ENCODE data around the gene ITGB5. TPM values are rescaled to one million over a fixed set of nuclear protein-coding genes. Genes with fewer than 3 reads are reported as not detected.
A peak's percentile ranks its signal among the peaks of the same experiment; 100 is the strongest.

The ITGB5 gene
- total RNA-seq, 4 donors from 2014 or later, result 114 to 217 (median 193) TPM

- Histone ChIP-seq H3K4me1 (no peaks in the 10 kb centered on the region), H3K27ac (no peak overlapping the region), H3K36me3 (no peaks in the 10 kb centered on the region), H3K9me3 (no peaks in the 10 kb centered on the region), H3K4me3 (no peak overlapping the region), H3K27me3 (no peaks in the 10 kb centered on the region)
- DNase-seq (ENCODE audit: low spot score in 2 of 2), result peak; percentile 50 to 85
- TF ChIP-seq EP300 (IDR thresholded peaks at IDR 0.05) (no peak), CTCF (IDR thresholded peaks at IDR 0.05) (peak; percentile 45 to 75 (median 50)), POLR2A (IDR thresholded peaks at IDR 0.05) (no peak)
- WGBS, 2 donors, result 20 to 26% methylated on average over 4 of the region's 4 CpGs
These were observed 41.4 kb upstream of the ITGB5 start for GRCh38 chr3:124928333-124929202.

GRCh38 chr3:124927574-124928045, 40.4 kb upstream of the ITGB5 start:
- no peak for DNase-seq (ENCODE audit: low spot score in 2 of 2)
- no peak for TF ChIP-seq EP300 (IDR thresholded peaks at IDR 0.05)
- TF ChIP-seq CTCF (IDR thresholded peaks at IDR 0.05), result no peak
- TF ChIP-seq POLR2A (IDR thresholded peaks at IDR 0.05), result no peak
- no peaks in the 10 kb centered on the region for H3K27me3 ChIP-seq
- no peaks in the 10 kb centered on the region for H3K4me1 ChIP-seq
- H3K9me3 ChIP-seq, result no peaks in the 10 kb centered on the region
- no peaks in the 10 kb centered on the region for H3K36me3 ChIP-seq
- H3K27ac ChIP-seq, result no peak overlapping the region
- 85 to 96% methylated on average over 2 of the region's 2 CpGs for WGBS, 2 donors
- H3K4me3 ChIP-seq, result no peak overlapping the region

GRCh38 chr3:124926426-124927101, 39.4 kb upstream of the ITGB5 start:
- Histone ChIP-seq H3K4me1 (no peaks in the 10 kb centered on the region), H3K27ac (no peak overlapping the region), H3K36me3 (no peaks in the 10 kb centered on the region), H3K4me3 (no peak overlapping the region), H3K27me3 (no peaks in the 10 kb centered on the region), H3K9me3 (no peaks in the 10 kb centered on the region)
- TF ChIP-seq EP300 (IDR thresholded peaks at IDR 0.05), result no peak
- no peak for TF ChIP-seq CTCF (IDR thresholded peaks at IDR 0.05)
- no peak for TF ChIP-seq POLR2A (IDR thresholded peaks at IDR 0.05)
- DNase-seq (ENCODE audit: low spot score in 2 of 2), result no peak
- WGBS, 2 donors, result 79 to 91% methylated on average over 4 of the region's 4 CpGs

- TF ChIP-seq POLR2A (IDR thresholded peaks at IDR 0.05) (no peak), CTCF (IDR thresholded peaks at IDR 0.05) (no peak), EP300 (IDR thresholded peaks at IDR 0.05) (no peak)
- DNase-seq (ENCODE audit: low spot score in 2 of 2), result no peak
- Histone ChIP-seq H3K27ac (no peak overlapping the region), H3K36me3 (no peaks in the 10 kb centered on the region), H3K27me3 (no peaks in the 10 kb centered on the region), H3K4me1 (no peaks in the 10 kb centered on the region), H3K4me3 (no peak overlapping the region), H3K9me3 (no peaks in the 10 kb centered on the region)
- 82 to 84% methylated on average over 2 of the region's 2 CpGs for WGBS, 2 donors
These were observed 37.6 kb upstream of the ITGB5 start for GRCh38 chr3:124924741-124925140.

GRCh38 chr3:124923833-124924232, 36.7 kb upstream of the ITGB5 start:
- TF ChIP-seq CTCF (IDR thresholded peaks at IDR 0.05), result peak in 2 of 5 experiments; percentile 9 to 15
- no peak for TF ChIP-seq EP300 (IDR thresholded peaks at IDR 0.05)
- no peak for DNase-seq (ENCODE audit: low spot score in 2 of 2)

More at GRCh38 chr3:124923833-124924232, 36.7 kb upstream of the ITGB5 start:
- Histone ChIP-seq H3K4me1 (no peaks in the 10 kb centered on the region), H3K27me3 (no peaks in the 10 kb centered on the region), H3K36me3 (no peaks in the 10 kb centered on the region), H3K9me3 (no peaks in the 10 kb centered on the region), H3K4me3 (no peak overlapping the region), H3K27ac (no peak overlapping the region)
